Stimulated activated CD8-positive, alpha-beta memory T cell treated with anti-CD3 and anti-CD28 coated beads, Interleukin-4, amount 100 ng/mL, for 1 hour (primary cell): ENCODE results near the gene SSPN.

ENCODE experiments used
- DNase-seq, 2 donors: peaks; one replicate each; pipeline ENCODE4 v3.0.0-alpha.2; 2020; ENCODE audit warnings: low read depth in 2 of 2, low spot score in 1 of 2

The SSPN gene

GRCh38 chr12:26281320-26281719, 85.9 kb downstream of the SSPN start:
- no peak for DNase-seq

GRCh38 chr12:26282339-26282940, 87.1 kb downstream of the SSPN start:
- no peak for DNase-seq

DNA sequence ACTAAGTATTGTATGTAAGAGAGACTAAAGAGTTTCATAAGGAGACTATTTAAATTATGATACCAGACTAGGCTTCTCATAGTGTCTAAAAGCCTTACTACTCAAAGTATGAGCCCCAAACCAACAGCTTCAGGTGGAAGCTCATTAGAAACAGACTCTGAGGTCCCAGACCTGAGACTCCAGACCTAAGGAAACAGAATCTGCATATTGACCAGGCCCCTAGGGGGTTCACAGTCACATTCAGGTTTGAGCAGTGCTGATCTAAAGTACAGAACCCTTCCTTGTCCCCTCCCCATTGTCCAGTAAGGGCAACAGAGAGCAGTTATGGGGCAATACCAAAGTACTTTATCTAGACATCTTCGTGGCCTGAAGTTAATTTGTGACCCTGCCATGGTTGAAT, 87.7 kb downstream of the SSPN start:
- DNase-seq: no peak

GRCh38 chr12:26283617-26284016, 88.2 kb downstream of the SSPN start:
- DNase-seq: no peak

DNA sequence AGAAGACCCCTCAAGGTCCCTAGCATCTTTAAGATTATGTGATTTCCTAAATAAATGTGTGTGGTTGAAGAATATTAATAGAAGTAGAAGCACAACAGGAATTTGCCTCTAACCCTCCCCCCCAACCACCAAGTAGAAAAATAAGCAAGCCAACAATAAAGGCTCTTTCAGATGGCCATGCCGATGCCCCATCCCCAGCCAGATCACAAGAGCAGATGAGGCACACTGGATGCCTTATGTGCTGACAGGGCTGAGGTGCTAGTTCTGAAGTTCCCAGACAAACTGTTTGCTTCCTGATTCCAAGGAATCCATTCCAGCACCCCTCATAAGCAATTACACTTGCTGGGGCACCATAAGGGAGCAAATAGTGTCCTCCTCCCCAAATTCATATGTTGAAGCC, 90.0 kb downstream of the SSPN start:
- DNase-seq: no peak

- no peak for DNase-seq
Observed at GRCh38 chr12:26286186-26286585, 90.8 kb downstream of the SSPN start.

GRCh38 chr12:26287671-26288381, 92.5 kb downstream of the SSPN start:
- DNase-seq: no peak

DNA sequence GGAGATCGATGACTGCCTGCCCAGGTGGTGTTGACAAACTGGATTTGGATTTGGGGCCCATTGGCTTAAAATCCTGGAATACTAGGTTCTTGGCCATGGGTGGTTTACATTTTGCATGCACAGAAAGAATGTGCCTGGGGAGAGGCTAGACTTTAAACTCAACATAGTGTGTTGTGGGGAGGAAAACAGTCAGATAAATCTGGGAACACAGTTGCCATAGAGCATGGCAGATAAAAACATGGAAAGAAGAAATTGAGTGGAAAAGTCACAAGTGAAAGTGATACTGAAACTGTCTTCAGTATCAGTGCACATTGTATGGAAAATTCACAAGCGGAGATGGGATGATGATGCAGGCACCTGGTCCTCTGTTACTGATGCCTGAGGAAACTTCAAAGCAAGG, 95.2 kb downstream of the SSPN start:
- no peak for DNase-seq

DNA sequence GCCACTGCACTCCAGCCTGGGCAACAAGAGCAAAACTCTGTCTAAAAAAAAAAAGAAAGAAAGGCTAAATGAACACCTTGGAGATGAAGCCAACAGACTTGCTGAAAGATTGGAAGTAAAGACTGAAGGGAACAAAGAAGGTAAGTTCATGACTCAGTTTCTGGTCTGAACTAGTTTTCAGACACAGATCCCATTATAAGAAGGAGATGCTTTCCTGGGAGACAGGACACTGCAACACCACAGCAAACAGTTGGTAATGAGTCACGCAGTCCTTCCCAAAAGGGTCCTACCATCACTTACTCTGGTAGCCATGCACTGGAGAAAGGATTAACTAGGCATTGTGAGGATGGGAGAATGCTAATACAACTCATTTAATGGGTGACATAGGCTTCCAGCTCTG, 97.2 kb downstream of the SSPN start:
- DNase-seq: no peak

DNA sequence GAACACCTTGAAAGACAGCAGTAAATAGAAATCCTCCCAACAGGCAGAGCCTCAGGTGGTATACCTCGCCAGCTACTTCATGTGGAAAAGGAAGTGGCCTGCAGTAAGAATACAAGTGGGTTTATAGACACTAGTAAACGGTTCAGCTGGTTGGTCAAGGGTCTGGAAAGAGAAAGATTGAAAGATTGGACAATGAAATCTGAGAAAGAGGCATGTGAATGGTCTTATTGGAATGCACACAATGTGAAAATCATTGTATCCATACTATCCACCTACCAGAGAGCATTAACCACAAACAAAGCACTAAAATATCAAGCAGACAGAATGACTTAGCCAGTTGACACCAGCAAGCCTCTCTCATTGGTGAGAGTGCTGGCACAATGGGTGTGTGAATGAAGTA, 98.2 kb downstream of the SSPN start:
- DNase-seq: no peak

DNA sequence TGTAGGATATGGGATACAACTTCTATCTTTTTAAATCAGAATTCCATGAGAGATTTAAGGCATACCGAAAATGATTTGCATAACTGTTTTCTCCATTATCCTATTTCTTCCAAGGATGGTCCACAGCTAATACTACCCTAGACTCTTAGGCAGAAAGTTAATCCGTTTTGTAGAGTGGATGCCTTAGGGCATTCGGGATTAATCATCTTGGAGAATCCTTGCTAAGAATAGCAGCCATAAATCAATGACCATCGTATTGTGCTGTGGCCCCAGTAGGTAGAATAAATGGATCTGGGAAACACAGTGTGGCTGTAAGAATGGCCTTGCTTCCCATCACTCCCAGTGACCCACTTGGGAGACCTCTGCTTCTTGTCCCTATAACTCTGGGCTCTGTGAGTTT, 99.6 kb downstream of the SSPN start:
- DNase-seq: no peak

- no peak for DNase-seq
Observed at GRCh38 chr12:26297396-26298070, 102.2 kb downstream of the SSPN start.

GRCh38 chr12:26298785-26299621, 103.6 kb downstream of the SSPN start:
- no peak for DNase-seq

GRCh38 chr12:26299751-26300150, 104.4 kb downstream of the SSPN start:
- no peak for DNase-seq
